Mucosa of descending colon (tissue), 3 donors: Measurements from ENCODE around the gene PAQR9. TPM values are rescaled to one million over a fixed set of nuclear protein-coding genes. Genes with fewer than 3 reads are reported as not detected.

ENCODE experiments used
- ATAC-seq: fragments of 200-7000 bp; cut with Tn5 transposase; one replicate; pipeline ENCODE4 v1.9.1; 2020; ENCODE audit warnings: mild to moderate bottlenecking, moderate library complexity
- DNase-seq, 3 donors: peaks; one replicate each; pipeline ENCODE4 v3.0.0-alpha.2; 2020
- H3K36me3 ChIP-seq: fragments of 200-600 bp; one replicate; pipeline ENCODE4 v1.8.0; 2021; ENCODE audit warnings: low read depth, mild to moderate bottlenecking
- H3K4me1 ChIP-seq: fragments of 200-600 bp; one replicate; pipeline ENCODE4 v1.8.0; 2021; ENCODE audit warnings: low read depth, mild to moderate bottlenecking
- H3K4me3 ChIP-seq: fragments of 200-600 bp; one replicate; pipeline ENCODE4 v1.8.0; 2021; ENCODE audit warnings: mild to moderate bottlenecking
- H3K9me3 ChIP-seq: fragments of 200-600 bp; one replicate; pipeline ENCODE4 v1.8.0; 2021; ENCODE audit warnings: mild to moderate bottlenecking
- intact Hi-C, 2 donors: fragments of 100-400 bp; cut with DNase I in 1 of 2; cut with micrococcal nuclease in 1 of 2; formaldehyde crosslinking; loops; one replicate each; pipeline versions ENCODE4 v1.11.0 to v1.11.1; 2022; cut with DNase I, micrococcal nuclease
- total RNA-seq, 3 donors: library from RNA; stranded (reverse); fragmentation: NEBNext Ultra II Directional in 2 of 3; extraction: Animal tissue kit (Norgen Biotek cat#: 25700) in 2 of 3; gene quantifications; one replicate each; pipeline versions ENCODE4 v1.2.1 to v1.2.4, GENCODE V29; 2021 to 2023
- TF ChIP-seq, protein P1 (sequence below): fragments of 200-600 bp; IDR thresholded peaks from one replicate; pipeline ENCODE4 v1.8.0; 2022; ENCODE audit warnings: antibody characterized with exemption, mild to moderate bottlenecking
- donor health status: DM: no; HTN: no; CAD: no; lungs with moderate emphysema.
- donor health status: DM: no; HTN: no; CAD: no.
- donor health status: DM: no; HTN: yes; CAD: no.

Gene PAQR9
- total RNA-seq, 3 donors from 2014 or later = not detected

DNA sequence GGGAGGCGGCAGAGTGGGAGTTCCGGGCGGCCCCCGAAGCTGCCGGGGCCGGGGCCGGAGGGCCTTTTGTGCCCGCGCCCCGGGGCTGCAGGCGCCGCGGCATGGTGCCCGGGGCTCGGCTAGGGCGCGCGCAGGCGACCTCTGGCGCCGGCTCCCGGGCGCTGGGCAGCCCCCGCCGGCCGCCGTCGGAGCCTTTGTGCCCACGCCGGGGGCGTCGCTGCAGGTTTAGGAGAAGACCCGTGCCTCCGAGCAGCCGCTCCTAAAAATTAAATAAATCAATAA lies 299 bp downstream of the PAQR9 start:
- TF ChIP-seq, protein P1, sequence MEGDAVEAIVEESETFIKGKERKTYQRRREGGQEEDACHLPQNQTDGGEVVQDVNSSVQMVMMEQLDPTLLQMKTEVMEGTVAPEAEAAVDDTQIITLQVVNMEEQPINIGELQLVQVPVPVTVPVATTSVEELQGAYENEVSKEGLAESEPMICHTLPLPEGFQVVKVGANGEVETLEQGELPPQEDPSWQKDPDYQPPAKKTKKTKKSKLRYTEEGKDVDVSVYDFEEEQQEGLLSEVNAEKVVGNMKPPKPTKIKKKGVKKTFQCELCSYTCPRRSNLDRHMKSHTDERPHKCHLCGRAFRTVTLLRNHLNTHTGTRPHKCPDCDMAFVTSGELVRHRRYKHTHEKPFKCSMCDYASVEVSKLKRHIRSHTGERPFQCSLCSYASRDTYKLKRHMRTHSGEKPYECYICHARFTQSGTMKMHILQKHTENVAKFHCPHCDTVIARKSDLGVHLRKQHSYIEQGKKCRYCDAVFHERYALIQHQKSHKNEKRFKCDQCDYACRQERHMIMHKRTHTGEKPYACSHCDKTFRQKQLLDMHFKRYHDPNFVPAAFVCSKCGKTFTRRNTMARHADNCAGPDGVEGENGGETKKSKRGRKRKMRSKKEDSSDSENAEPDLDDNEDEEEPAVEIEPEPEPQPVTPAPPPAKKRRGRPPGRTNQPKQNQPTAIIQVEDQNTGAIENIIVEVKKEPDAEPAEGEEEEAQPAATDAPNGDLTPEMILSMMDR = no peak
- Histone ChIP-seq H3K4me1 (no peaks in the 10 kb centered on the region), H3K36me3 (no peaks in the 10 kb centered on the region), H3K4me3 (no peak overlapping the region), H3K9me3 (no peaks in the 10 kb centered on the region)
- DNase-seq (no peak), ATAC-seq (peak; percentile 33)
- intact Hi-C loops = no loop called here

DNA sequence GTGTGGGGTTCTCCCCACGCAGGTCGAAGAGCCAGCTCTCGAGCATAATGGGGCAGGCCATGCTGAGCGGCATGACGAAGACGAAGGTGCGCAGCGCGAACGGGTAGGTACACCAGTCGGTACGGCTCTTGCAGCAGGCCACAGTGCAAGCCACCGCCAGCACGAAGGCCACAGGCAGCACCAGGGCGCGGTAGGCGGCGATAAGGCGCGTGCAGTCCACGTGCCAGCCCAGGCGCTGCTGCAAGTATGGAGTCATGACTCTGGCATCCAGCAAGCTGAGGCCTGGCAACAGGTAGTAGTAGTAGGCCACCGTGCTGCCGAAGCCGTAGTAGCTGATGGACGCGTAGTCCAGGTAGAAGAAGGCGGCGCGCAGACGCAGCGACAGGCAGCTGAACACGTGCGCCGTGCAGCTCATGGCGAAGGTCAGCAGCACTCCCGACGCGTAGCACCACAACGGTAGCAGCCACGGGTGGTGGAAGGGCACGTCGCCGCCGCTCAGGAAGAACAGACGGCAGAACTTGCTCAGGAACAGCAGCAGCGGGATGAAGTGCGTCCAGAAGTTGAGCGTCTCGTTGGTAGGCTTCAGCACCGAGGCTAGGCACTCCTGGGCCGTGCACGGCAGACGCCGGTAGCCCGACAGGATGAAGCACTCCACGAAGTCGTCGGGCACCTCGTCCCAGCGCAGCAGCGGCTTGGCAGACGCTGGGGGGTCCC lies 797 bp downstream of the PAQR9 start:
- no peaks in the 10 kb centered on the region for H3K36me3 ChIP-seq
- DNase-seq (no peak), ATAC-seq (no peak)
- no peaks in the 10 kb centered on the region for H3K9me3 ChIP-seq
- intact Hi-C loops = no loop called here
- no peaks in the 10 kb centered on the region for H3K4me1 ChIP-seq
- TF ChIP-seq, protein P1 = no peak
- H3K4me3 ChIP-seq = no peak overlapping the region

DNA sequence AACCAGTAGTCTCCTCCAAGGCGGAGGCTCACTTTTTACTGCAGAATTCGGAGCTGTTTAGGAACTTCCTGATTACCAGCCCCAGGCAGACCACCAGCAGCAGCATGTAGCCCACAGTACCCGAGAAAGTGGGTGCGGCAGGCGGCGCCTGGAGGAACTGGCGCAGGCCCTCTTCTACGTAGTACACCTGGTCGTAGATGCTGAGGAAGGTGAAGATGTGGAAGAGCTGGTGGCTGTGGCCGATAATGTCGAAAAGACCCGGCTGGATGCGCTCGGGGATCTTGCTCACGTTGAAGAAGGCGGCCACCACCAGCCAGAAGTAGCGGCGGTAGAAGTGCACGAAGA lies 1.3 kb downstream of the PAQR9 start:
- ATAC-seq = no peak
- H3K4me1 ChIP-seq = no peaks in the 10 kb centered on the region
- no peak overlapping the region for H3K4me3 ChIP-seq
- DNase-seq = no peak
- TF ChIP-seq, protein P1 = no peak
- intact Hi-C loops = no loop called here
- no peaks in the 10 kb centered on the region for H3K9me3 ChIP-seq
- no peaks in the 10 kb centered on the region for H3K36me3 ChIP-seq

DNA sequence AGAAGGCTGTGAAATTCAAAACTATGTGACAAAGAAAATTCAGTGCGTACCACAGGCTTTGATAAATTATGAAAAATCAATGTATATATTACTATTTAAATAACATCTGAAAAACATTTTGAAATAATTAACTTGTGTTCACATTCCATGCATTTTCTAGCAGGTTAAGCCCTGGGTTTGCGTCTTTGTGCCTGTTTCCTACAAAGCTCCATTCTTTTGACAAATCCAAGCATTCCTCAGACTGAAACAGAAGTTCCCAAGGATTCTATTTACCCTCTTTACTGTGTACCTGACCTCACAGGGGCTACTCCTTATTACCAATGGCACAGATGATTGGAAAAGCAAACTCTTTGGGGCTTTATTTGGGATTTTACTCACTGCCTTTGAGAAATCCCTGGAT lies 1.9 kb downstream of the PAQR9 start:
- H3K4me3 ChIP-seq = no peak overlapping the region
- H3K9me3 ChIP-seq = no peaks in the 10 kb centered on the region
- DNase-seq (no peak), ATAC-seq (no peak)
- intact Hi-C loops = no loop called here
- no peaks in the 10 kb centered on the region for H3K4me1 ChIP-seq
- TF ChIP-seq, protein P1 = no peak
- H3K36me3 ChIP-seq = no peaks in the 10 kb centered on the region

DNA sequence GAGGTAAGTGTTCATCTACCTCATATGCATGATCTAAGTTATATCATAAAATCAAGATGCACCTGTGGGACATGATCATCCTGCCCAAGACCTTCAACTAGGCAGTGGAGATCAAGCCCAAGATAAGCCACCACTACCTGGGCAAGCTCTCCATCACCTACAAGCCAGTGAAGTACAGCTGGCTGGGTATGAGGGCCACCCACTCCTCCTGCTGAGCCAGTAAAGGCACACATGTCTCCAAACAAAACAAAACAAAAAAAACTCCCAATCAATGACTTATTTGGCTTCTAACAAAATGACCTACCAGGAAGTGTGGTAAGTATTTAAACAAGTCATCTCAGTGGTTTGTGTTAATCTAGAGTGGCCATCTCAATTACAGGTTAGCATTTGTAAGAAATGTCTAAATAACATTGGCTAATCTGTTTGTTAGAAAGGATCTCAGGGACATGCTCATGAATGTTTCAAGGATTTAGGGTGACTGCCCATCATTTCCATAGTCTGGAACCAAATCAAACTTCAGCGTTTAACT lies 3.1 kb downstream of the PAQR9 start:
- peaks cover 3% of the 10 kb centered on the region for H3K4me1 ChIP-seq
- ATAC-seq = no peak
- no peaks in the 10 kb centered on the region for H3K36me3 ChIP-seq
- TF ChIP-seq, protein P1 = no peak
- DNase-seq = no peak
- intact Hi-C loops = no loop called here
- no peaks in the 10 kb centered on the region for H3K9me3 ChIP-seq
- H3K4me3 ChIP-seq = no peak overlapping the region

DNA sequence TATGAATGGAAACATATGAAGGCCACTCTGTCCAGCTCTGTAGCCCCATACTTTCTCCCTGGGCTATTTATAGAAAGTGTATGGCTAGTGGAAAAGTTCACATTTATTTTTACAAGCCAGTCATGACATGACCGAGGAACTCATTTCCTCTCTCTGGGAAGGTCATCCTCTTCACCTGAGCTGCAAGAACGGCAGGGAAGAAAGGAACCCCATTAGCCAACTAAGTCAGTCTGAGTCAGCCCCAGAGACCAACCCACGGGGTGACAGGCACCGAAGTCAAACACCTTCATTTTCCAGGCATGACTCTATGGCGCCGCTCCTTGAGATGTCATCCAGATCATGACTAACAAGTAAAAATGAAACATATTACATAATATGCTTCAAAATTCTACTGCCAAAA lies 4.8 kb downstream of the PAQR9 start:
- intact Hi-C loops = no loop called here
- ATAC-seq = no peak

More for the DNA sequence above, 4.8 kb downstream of the PAQR9 start:
- Histone ChIP-seq H3K36me3 (no peaks in the 10 kb centered on the region), H3K4me3 (no peak overlapping the region), H3K4me1 (peaks cover 3% of the 10 kb centered on the region), H3K9me3 (no peaks in the 10 kb centered on the region)
- TF ChIP-seq, protein P1 = no peak
- no peak for DNase-seq
